Ascending aorta (tissue), 2 donors: ENCODE results near the gene CCDC9B. TPM values are rescaled to one million over a fixed set of nuclear protein-coding genes. Genes with fewer than 3 reads are reported as not detected.

Experiments
- DNase-seq, 2 donors: peaks; one replicate each; pipeline ENCODE4 v3.0.0-alpha.2; 2019; ENCODE audit warnings: low spot score in 2 of 2
- H3K27ac ChIP-seq, 2 donors: fragments of 200-600 bp; sonication (generic); one replicate each; pipeline ENCODE4 v1.5.1; 2016 to 2017; ENCODE audit warnings: mild to moderate bottlenecking in 1 of 2
- H3K27me3 ChIP-seq: fragments of 200-600 bp; sonication (generic); one replicate; pipeline ENCODE4 v1.5.1; 2017
- H3K36me3 ChIP-seq, 2 donors: fragments of 200-600 bp; sonication (generic); one replicate each; pipeline ENCODE4 v1.5.1; 2016
- H3K4me1 ChIP-seq, 2 donors: fragments of 200-600 bp; sonication (generic); one replicate each; pipeline ENCODE4 v1.5.1; 2016 to 2017; ENCODE audit warnings: mild to moderate bottlenecking in 1 of 2
- H3K4me3 ChIP-seq, 2 donors: fragments of 200-600 bp; sonication (generic); one replicate each; pipeline ENCODE4 v1.5.1; 2016 to 2017; ENCODE audit warnings: mild to moderate bottlenecking in 1 of 2
- H3K9me3 ChIP-seq, 2 donors: fragments of 200-600 bp; sonication (generic); one replicate each; pipeline ENCODE4 v1.5.1; 2016
- CTCF ChIP-seq, 3 experiments: fragments of 200-600 bp in 2 of 3; fragments of 450-650 bp in 1 of 3; sonication (generic) in 2 of 3; IDR thresholded peaks; one replicate each; pipeline ENCODE4 v1.5.1; 2016 to 2019; ENCODE audit warnings: antibody characterized with exemption in 3 of 3, mild to moderate bottlenecking in 1 of 3, moderate library complexity in 1 of 3
- intact Hi-C: fragments of 100-400 bp; cut with DNase I; formaldehyde crosslinking; loops from one replicate; pipeline ENCODE4 v1.15.1; 2023
- total RNA-seq: library from RNA; depleted of rRNA; stranded (reverse); fragments of >200 nt; gene quantifications from one replicate; pipeline ENCODE4 v1.1.0, GENCODE V29; 2016

Gene CCDC9B
- total RNA-seq, 1 donor from 2014 or later = 55.8 TPM

- Histone ChIP-seq H3K4me3 (peak overlapping the region in 1 of 2 donors; percentile 48), H3K27me3 (no peaks in the 10 kb centered on the region), H3K4me1 (no peaks in the 10 kb centered on the region), H3K27ac (no peak overlapping the region), H3K9me3 (no peaks in the 10 kb centered on the region), H3K36me3 (no peaks in the 10 kb centered on the region)
- TF ChIP-seq CTCF (IDR thresholded peaks at IDR 0.05) = no peak
- intact Hi-C loops = no loop called here
- DNase-seq = no peak
Measured at GRCh38 chr15:40306908-40307307, 33.8 kb downstream of the CCDC9B start.

GRCh38 chr15:40306371-40306770 is 34.4 kb downstream of the CCDC9B start:
- TF ChIP-seq CTCF (IDR thresholded peaks at IDR 0.05) = no peak
- Histone ChIP-seq H3K4me3 (peak overlapping the region in 1 of 2 donors; percentile 48), H3K36me3 (no peaks in the 10 kb centered on the region), H3K4me1 (no peaks in the 10 kb centered on the region), H3K27me3 (no peaks in the 10 kb centered on the region), H3K9me3 (no peaks in the 10 kb centered on the region), H3K27ac (no peak overlapping the region)
- DNase-seq = no peak
- intact Hi-C loops = no loop called here

GRCh38 chr15:40305281-40305680 is 35.5 kb downstream of the CCDC9B start:
- no peak for TF ChIP-seq CTCF (IDR thresholded peaks at IDR 0.05)

GRCh38 chr15:40303576-40303975 is 37.2 kb downstream of the CCDC9B start:
- Histone ChIP-seq H3K27ac (no peak overlapping the region), H3K9me3 (no peaks in the 10 kb centered on the region), H3K27me3 (no peaks in the 10 kb centered on the region), H3K36me3 (no peaks in the 10 kb centered on the region), H3K4me1 (no peaks in the 10 kb centered on the region), H3K4me3 (no peak overlapping the region)
- intact Hi-C loops = no loop called here
- no peak for DNase-seq
- TF ChIP-seq CTCF (IDR thresholded peaks at IDR 0.05) = no peak

More at GRCh38 chr15:40305281-40305680, 35.5 kb downstream of the CCDC9B start:
- no peak for DNase-seq
- intact Hi-C loops = no loop called here
- H3K27me3 ChIP-seq = no peaks in the 10 kb centered on the region
- no peaks in the 10 kb centered on the region for H3K9me3 ChIP-seq
- no peak overlapping the region for H3K4me3 ChIP-seq
- no peaks in the 10 kb centered on the region for H3K36me3 ChIP-seq
- no peak overlapping the region for H3K27ac ChIP-seq
- H3K4me1 ChIP-seq = no peaks in the 10 kb centered on the region

- Histone ChIP-seq H3K27me3 (no peaks in the 10 kb centered on the region), H3K4me3 (no peak overlapping the region), H3K9me3 (no peaks in the 10 kb centered on the region), H3K4me1 (no peaks in the 10 kb centered on the region), H3K27ac (no peak overlapping the region), H3K36me3 (no peaks in the 10 kb centered on the region)
- no peak for DNase-seq
- TF ChIP-seq CTCF (IDR thresholded peaks at IDR 0.05) = no peak
- intact Hi-C loops = no loop called here
Measured at GRCh38 chr15:40302981-40303380, 37.8 kb downstream of the CCDC9B start.

GRCh38 chr15:40302288-40302886 is 38.4 kb downstream of the CCDC9B start:
- H3K36me3 ChIP-seq = no peaks in the 10 kb centered on the region
- TF ChIP-seq CTCF (IDR thresholded peaks at IDR 0.05) = no peak
- no peaks in the 10 kb centered on the region for H3K9me3 ChIP-seq
- H3K27ac ChIP-seq = no peak overlapping the region
- intact Hi-C loops = no loop called here
- no peak for DNase-seq
- H3K4me1 ChIP-seq = no peaks in the 10 kb centered on the region
- H3K27me3 ChIP-seq = no peaks in the 10 kb centered on the region
- no peak overlapping the region for H3K4me3 ChIP-seq
